Stimulated activated naive B cell treated with anti-CD40 and anti-IgM and Interleukin-4, amounts not matched to agents 10 μg/mL and 1 μg/mL and 100 μg/mL, for 72 hours (primary cell): ENCODE data around the gene ERBB4.

Experiments
- ATAC-seq, 2 donors: fragments of 150-1000 bp; cut with Tn5 transposase; replicated peaks; 2 replicates each; pipeline ENCODE4 v1.10.0; 2021; ENCODE audit warnings: moderate library complexity in 1 of 2
- DNase-seq: peaks from one replicate; pipeline ENCODE4 v3.0.0; 2021
- H3K27ac Mint-ChIP-seq: one replicate; pipeline ENCODE4 v1.8.0; 2022; ENCODE audit warnings: mild to moderate bottlenecking, mixed read lengths
- H3K27me3 Mint-ChIP-seq, 2 donors: one replicate each; pipeline ENCODE4 v1.8.0; 2022; ENCODE audit warnings: mixed read lengths in 2 of 2
- H3K36me3 Mint-ChIP-seq, 2 donors: one replicate each; pipeline ENCODE4 v1.8.0; 2022; ENCODE audit warnings: mixed read lengths in 2 of 2, mild to moderate bottlenecking in 1 of 2
- H3K4me1 Mint-ChIP-seq, 2 donors: one replicate each; pipeline ENCODE4 v1.8.0; 2022; ENCODE audit warnings: mixed read lengths in 2 of 2, mild to moderate bottlenecking in 1 of 2
- H3K4me3 Mint-ChIP-seq, 2 donors: one replicate each; pipeline ENCODE4 v1.8.0; 2022; ENCODE audit warnings: mild to moderate bottlenecking in 2 of 2, mixed read lengths in 2 of 2, moderate library complexity in 1 of 2
- H3K9me3 Mint-ChIP-seq, 2 donors: one replicate each; pipeline ENCODE4 v1.8.0; 2022; ENCODE audit warnings: mixed read lengths in 2 of 2, mild to moderate bottlenecking in 1 of 2

The ERBB4 gene

DNA sequence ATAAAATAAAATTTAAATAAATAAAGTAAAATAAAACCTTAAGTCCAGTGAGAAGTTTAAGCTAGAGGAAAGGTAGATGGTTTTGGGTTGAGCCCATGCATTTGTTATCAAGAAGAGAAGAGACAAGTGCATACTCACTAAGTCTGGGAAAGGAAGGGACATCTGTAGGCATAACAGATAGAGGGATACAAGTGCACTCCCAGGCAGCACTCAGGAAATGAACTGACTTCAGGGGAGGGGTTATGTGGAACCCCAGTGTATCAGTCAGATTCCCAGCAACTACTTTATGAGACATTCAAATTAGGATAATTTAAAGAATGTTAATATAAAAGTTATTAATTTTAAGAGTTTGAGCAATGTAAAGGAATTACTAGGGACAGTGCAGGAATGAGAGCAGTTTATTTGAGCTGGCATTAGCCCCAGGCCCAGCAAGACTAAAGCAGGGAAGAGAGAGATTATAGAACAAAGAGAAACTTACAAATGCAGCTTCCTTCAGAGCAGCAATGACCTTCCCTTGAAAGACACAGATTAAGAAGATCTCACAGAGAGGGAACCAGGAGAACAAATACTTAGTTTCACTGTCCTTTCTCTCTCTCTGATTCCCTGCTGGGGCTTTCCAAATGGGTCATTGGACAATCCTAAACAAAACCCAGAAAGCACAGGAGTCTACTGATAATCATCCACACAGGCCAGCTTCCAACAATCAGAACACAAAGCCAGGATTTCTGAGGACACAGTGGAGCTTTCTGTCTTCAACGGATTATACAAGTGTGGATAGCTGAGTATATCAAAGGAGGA, 109.7 kb downstream of the ERBB4 start:
- DNase-seq (no peak), ATAC-seq (no peak)
- H3K4me3 Mint-ChIP-seq, result no peak overlapping the region
- peaks cover 0 to 3% of the 10 kb centered on the region in 2 donors for H3K9me3 Mint-ChIP-seq
- H3K27ac Mint-ChIP-seq, result no peak overlapping the region
- no peaks in the 10 kb centered on the region for H3K27me3 Mint-ChIP-seq
- H3K4me1 Mint-ChIP-seq, result no peaks in the 10 kb centered on the region
- no peaks in the 10 kb centered on the region for H3K36me3 Mint-ChIP-seq

DNA sequence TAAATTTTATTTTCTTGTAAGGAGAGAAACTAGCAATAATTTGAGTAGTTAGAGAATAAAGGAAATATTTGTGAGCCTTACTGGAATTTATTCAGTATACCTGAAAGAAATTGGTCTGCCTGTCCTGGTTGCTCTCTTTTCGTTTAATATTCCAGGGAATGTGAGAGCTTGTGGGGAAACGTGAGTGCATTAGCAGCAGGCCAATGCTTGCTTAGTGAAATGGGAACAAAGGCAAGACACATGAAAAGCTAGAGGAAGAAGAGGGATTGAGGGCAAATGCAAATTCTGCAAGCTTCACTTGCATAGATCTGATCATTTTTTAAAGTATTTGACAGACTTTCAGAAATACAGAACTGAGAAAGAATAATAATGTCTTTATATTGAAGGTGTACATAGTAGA, 111.0 kb downstream of the ERBB4 start:
- ATAC-seq, result no peak
- H3K4me1 Mint-ChIP-seq, result no peaks in the 10 kb centered on the region

DNA sequence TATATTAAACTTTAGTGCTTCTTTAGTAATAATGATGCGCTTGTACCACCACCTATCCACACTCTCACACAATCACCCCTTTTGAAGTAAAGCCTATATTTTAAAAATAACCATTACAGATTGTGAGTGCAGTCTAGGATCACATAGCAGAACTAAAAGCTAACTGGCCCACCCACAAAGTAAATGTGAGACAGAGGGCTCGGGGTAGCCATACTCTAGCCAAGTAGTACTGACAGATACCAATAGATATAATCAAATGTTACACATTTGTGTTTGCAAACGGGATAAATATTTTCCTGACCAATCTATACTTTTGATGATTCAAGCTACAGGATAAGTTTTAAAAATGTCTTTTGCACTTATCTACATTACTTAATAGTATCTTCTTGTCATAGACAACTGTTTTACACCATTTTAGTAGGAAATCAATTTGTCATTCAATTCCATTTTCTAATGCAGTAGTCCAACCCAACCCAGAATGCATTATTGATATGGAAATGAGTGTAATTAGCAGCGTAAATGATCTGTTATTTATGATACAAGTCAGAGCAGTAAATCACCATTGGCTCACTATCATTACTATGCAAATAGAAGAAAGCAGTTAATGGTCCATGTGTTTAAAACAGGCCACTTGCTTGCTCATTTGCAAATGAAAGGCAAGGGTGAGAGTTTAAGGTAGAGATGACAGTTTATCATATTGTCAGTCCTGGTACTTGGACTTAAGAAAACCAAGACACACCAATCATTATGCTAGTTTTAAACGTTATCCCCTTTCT, 111.8 kb downstream of the ERBB4 start:
- DNase-seq (no peak), ATAC-seq (no peak)
- Mint-ChIP-seq H3K27me3 (no peaks in the 10 kb centered on the region), H3K27ac (no peak overlapping the region), H3K36me3 (no peaks in the 10 kb centered on the region), H3K4me3 (no peak overlapping the region), H3K9me3 (peaks cover 0 to 3% of the 10 kb centered on the region in 2 donors), H3K4me1 (no peaks in the 10 kb centered on the region)

More for the DNA sequence above, 111.0 kb downstream of the ERBB4 start:
- Mint-ChIP-seq H3K27me3 (no peaks in the 10 kb centered on the region), H3K4me3 (no peak overlapping the region), H3K9me3 (peaks cover 0 to 3% of the 10 kb centered on the region in 2 donors), H3K36me3 (no peaks in the 10 kb centered on the region), H3K27ac (no peak overlapping the region)
- DNase-seq, result no peak

DNA sequence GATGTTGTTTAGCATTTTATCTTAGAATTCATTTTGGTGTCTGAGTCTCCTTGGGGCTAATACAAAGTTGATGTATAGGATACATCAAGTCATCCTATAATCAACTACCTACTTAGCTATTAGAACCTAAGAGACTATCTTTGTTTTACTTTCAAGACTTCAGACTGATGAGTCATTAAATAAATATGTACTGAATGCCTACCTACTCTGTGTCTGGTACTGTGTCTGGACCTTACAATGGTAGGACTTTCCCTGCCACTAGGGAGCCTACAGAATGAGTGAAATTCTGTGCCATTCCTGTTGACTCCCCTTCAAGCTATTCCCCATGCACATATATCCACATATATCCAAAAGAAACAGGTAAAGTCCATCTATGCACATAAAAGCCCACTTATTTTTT, 114.5 kb downstream of the ERBB4 start:
- DNase-seq, result no peak
- Mint-ChIP-seq H3K27me3 (no peaks in the 10 kb centered on the region), H3K27ac (no peak overlapping the region), H3K9me3 (peaks cover 0 to 1% of the 10 kb centered on the region in 2 donors), H3K36me3 (no peaks in the 10 kb centered on the region), H3K4me1 (no peaks in the 10 kb centered on the region), H3K4me3 (no peak overlapping the region)
- no peak for ATAC-seq

DNA sequence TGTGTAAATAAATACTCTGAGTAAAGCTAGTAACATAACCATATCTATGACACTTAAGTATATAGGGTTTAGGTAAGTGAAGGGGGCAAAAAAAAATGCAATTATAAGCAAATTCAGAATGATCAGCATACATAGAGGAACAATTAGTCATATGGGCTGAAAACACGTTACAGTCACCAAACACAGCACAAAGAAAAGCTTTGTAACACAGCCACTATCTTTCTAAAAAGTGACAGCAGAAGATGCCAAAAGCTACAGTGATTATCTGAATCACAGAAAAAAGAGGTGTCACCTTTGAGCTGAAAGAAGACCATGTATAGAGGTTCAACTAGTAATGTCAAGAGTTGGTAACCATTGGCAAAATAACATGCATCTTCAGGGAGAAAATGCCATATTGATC, 115.5 kb downstream of the ERBB4 start:
- Mint-ChIP-seq H3K36me3 (no peaks in the 10 kb centered on the region), H3K9me3 (peaks cover 0 to 1% of the 10 kb centered on the region in 2 donors), H3K27ac (no peak overlapping the region), H3K27me3 (no peaks in the 10 kb centered on the region), H3K4me3 (no peak overlapping the region), H3K4me1 (no peaks in the 10 kb centered on the region)
- DNase-seq, result no peak
- ATAC-seq, result no peak

DNA sequence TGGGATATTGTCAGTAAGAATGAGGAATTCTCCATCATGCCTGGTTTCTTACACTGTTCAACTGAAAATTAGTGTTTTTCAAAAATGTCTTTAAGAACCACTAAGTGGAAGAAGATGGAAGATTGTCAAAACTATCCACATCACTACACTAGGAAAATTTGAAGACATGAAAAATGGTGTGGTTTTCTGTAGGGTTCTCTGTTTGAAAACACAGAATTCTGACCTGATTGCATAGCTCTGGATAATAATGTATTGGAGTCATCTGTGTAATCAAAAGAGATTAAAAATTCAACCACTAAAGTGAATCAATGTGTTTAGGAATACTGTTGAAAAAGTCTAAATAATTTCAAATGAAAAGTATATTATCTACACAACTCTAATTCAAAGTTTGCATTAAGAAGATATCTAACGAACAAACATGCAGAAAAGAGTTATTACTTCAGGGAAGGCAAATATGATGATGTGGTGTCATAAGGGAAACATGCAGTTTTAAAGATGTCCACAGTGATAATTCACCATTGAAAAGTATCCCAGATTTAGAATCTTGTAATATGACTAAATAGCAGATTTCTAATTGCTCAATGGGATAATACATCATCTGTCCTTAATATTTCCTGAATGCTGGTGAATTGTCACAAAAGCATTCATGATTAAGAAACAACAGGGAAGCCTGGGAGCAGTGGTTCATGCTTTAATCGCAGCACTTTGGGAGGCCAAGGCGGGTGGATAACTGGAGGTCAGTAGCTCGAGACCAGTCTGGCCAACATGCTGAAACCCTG, 116.9 kb downstream of the ERBB4 start:
- Mint-ChIP-seq H3K4me3 (no peak overlapping the region), H3K4me1 (no peaks in the 10 kb centered on the region), H3K27ac (no peak overlapping the region), H3K27me3 (no peaks in the 10 kb centered on the region), H3K9me3 (peaks cover 0 to 1% of the 10 kb centered on the region in 2 donors), H3K36me3 (no peaks in the 10 kb centered on the region)
- ATAC-seq, result no peak
- no peak for DNase-seq

DNA sequence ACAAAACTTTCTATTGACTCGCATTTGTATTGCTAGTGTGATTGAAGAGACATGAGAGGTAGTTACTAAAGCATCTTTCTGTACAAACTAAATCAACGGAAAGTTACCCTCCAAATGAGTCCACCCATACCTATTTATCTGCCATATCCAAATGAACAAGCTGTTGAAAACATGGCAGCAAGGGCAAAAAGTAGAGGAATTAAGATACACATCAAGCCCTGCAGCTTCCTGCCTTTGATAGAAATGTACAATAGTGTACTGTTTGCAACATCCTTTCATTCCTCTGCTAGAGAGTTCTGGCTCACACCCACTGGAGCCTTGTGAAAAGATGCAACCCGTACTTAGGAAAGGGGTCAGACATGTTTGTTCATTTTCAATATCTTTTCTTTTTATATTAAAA, 122.5 kb downstream of the ERBB4 start:
- Mint-ChIP-seq H3K9me3 (no peaks in the 10 kb centered on the region), H3K27ac (no peak overlapping the region), H3K4me3 (no peak overlapping the region), H3K36me3 (no peaks in the 10 kb centered on the region), H3K27me3 (no peaks in the 10 kb centered on the region), H3K4me1 (no peaks in the 10 kb centered on the region)
- DNase-seq (no peak), ATAC-seq (no peak)

DNA sequence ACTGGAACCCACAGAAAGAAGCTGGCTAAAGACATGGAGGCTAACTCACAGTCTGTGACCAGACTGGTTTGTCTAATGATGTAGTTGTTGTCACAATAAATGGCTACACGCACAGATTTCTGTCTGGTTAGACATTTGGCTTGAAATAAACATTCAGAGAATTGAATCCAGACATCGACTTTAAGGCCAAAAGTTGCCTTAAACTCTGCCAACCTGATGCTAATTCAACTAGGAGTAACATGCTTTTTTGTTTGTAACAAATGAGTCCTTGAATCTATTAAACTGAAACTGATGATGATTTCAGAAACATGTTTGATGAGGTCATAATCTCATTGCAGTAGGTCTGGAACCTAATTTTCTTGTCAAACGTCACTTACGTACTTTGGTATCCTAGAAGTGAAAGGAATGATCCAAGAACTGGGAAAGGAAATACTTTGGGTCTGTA, 123.8 kb downstream of the ERBB4 start:
- DNase-seq (no peak), ATAC-seq (no peak)
- Mint-ChIP-seq H3K9me3 (no peaks in the 10 kb centered on the region), H3K4me3 (no peak overlapping the region), H3K4me1 (no peaks in the 10 kb centered on the region), H3K27me3 (no peaks in the 10 kb centered on the region), H3K27ac (no peak overlapping the region), H3K36me3 (no peaks in the 10 kb centered on the region)

DNA sequence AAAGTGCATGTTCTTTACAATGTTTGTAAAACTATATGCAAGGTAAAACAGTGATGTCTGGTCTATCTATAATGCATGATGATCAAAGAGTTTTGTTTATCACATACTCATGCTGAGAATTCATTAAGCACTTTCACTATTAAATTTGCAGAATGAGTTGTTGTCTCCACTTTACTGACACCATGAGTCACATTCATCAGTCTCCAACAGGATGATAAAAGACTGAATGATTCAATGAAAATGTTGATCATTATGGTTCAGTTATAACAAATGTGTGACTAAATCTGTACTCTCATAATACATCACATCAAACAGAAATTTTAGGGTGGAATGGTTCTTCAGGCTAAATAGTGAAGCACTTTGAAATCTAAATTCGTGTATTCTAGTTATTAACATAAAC, 129.0 kb downstream of the ERBB4 start:
- no peak overlapping the region for H3K4me3 Mint-ChIP-seq
- ATAC-seq (no peak), DNase-seq (no peak)
- no peaks in the 10 kb centered on the region for H3K4me1 Mint-ChIP-seq
- no peaks in the 10 kb centered on the region for H3K36me3 Mint-ChIP-seq
- no peaks in the 10 kb centered on the region for H3K27me3 Mint-ChIP-seq
- peaks cover 3% of the 10 kb centered on the region in 2 donors for H3K9me3 Mint-ChIP-seq
- no peak overlapping the region for H3K27ac Mint-ChIP-seq

DNA sequence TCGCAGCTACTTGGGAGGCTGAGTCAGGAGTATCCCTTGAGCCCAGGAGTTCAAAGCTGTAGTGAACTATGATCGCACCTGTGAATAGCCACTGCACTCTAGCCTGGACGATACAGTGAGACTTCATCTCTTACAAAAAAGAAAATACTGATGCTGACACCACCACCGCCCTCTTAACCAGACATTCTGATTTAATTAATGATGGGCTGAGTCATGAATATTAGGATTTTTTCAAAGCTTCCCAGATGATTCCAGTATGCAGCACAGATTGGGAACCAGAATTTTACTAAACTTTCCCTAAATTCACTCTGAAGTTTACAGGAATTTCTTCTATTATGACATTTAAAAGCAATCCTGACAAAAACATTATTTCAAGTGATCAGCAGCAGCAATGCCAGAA, 130.1 kb downstream of the ERBB4 start:
- DNase-seq (no peak), ATAC-seq (no peak)
- Mint-ChIP-seq H3K4me3 (no peak overlapping the region), H3K27ac (no peak overlapping the region), H3K36me3 (no peaks in the 10 kb centered on the region), H3K27me3 (no peaks in the 10 kb centered on the region), H3K4me1 (no peaks in the 10 kb centered on the region), H3K9me3 (peaks cover 3 to 4% of the 10 kb centered on the region in 2 donors)

DNA sequence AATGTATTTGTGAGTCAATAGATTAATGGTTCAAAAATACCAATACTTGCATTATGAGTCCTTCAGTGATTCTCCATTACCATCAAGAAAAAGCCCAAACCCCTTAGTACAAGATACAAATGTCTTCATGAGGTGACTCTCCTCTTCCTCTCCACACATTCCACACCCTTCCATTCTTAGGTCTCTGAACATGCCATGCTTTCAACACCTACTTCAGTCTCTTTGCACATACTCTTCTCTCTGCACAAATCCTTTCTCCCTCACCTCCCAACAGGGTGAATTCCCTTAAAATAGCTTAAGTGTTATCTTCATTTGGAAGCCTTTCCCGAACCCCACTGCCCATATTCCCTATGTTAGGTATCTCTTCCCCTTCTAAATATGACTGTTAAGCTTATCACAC, 131.9 kb downstream of the ERBB4 start:
- Mint-ChIP-seq H3K9me3 (peaks cover 3 to 4% of the 10 kb centered on the region in 2 donors), H3K27me3 (no peaks in the 10 kb centered on the region), H3K4me3 (no peak overlapping the region), H3K4me1 (no peaks in the 10 kb centered on the region), H3K27ac (no peak overlapping the region), H3K36me3 (no peaks in the 10 kb centered on the region)
- no peak for DNase-seq
- ATAC-seq, result no peak

DNA sequence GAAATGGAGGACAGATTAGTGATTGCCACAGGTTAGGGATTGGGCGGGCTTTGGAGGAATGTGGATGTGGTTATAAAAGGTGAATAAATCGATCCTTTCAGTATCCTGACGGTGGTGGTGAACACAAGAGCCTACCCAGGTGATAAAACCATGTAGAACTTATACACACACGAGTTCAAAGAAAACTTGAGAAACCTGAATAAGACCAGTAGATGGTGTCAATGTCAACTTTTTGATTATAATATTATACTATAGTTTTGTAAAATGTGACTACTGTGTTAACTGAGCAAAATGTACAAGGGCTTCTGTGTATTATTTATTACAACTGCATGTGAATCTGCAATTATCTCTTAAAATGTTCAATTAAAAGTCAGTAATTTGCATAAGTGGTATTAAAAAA, 136.3 kb downstream of the ERBB4 start:
- ATAC-seq (no peak), DNase-seq (no peak)
- Mint-ChIP-seq H3K27ac (no peak overlapping the region), H3K4me3 (no peak overlapping the region), H3K4me1 (no peaks in the 10 kb centered on the region), H3K36me3 (no peaks in the 10 kb centered on the region), H3K27me3 (no peaks in the 10 kb centered on the region), H3K9me3 (peaks cover 3 to 4% of the 10 kb centered on the region in 2 donors)

DNA sequence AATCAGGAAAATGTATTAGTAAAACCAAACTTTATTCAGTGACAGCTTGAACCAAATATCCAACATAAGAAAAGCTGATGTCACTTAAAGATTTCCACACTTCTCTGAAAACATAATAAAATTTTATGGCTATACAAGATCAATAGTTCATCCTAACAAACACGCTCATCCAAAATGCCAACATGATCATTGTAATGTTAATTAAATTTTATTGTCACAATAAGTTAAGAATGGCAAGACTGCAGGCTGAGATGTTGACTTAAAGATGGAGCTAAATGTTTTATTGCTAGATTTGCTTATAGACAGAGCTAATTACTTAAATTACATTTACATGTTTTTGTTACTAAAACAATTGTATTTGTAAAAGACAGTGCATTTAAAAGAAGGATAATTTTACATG, 140.3 kb downstream of the ERBB4 start:
- ATAC-seq, result no peak
- Mint-ChIP-seq H3K4me3 (no peak overlapping the region), H3K27me3 (no peaks in the 10 kb centered on the region), H3K27ac (no peak overlapping the region), H3K36me3 (no peaks in the 10 kb centered on the region), H3K4me1 (no peaks in the 10 kb centered on the region), H3K9me3 (no peaks in the 10 kb centered on the region)
- DNase-seq, result no peak

DNA sequence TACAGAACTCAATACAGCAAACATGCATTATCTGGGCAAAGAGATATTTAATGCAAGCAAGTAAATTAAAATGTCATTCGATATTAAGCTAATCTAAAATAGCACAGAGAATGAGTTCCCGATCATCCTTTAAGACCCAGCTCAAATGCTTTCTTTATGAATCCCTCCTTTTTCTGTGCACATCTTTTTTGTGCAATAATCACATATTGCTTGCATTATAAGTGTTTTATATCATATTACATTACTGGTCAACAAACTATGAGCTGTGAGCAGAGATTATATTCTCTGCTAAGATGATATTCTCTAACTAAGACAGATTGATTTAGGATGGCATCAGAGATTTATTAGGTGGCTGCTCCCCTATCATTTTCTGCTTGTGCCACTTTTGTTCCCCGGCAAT, 146.1 kb downstream of the ERBB4 start:
- ATAC-seq (no peak), DNase-seq (no peak)
- no peak overlapping the region for H3K27ac Mint-ChIP-seq
- H3K27me3 Mint-ChIP-seq, result no peaks in the 10 kb centered on the region
- no peaks in the 10 kb centered on the region for H3K4me1 Mint-ChIP-seq
- H3K36me3 Mint-ChIP-seq, result no peaks in the 10 kb centered on the region
- no peaks in the 10 kb centered on the region for H3K9me3 Mint-ChIP-seq
- H3K4me3 Mint-ChIP-seq, result no peak overlapping the region
